Esophagus muscularis mucosa (tissue), 4 donors: ENCODE results near the gene GTF2H1. TPM values are rescaled to one million over a fixed set of nuclear protein-coding genes. Genes with fewer than 3 reads are reported as not detected.

ENCODE experiments used
- DNase-seq: peaks from one replicate; pipeline ENCODE4 v3.0.0-alpha.2; 2017; ENCODE audit errors: extremely low spot score
- H3K27ac ChIP-seq, 4 donors: fragments of 200-600 bp; sonication (generic); replicated peaks in 1 of 4; 1 replicate in 3 of 4; 2 replicates in 1 of 4; pipeline ENCODE4 v1.5.1; 2016 to 2019; ENCODE audit warnings: mild to moderate bottlenecking in 1 of 4
- H3K27me3 ChIP-seq, 4 donors: fragments of 200-600 bp; sonication (generic); one replicate each; pipeline versions ENCODE4 v1.5.1 to v1.6.0; 2016 to 2019
- H3K36me3 ChIP-seq, 4 donors: fragments of 200-600 bp; sonication (generic); one replicate each; pipeline ENCODE4 v1.5.1; 2016 to 2019
- H3K4me1 ChIP-seq, 4 donors: fragments of 200-600 bp; sonication (generic); one replicate each; pipeline ENCODE4 v1.5.1; 2016 to 2019
- H3K4me3 ChIP-seq, 4 donors: fragments of 200-600 bp; sonication (generic); 1 replicate in 2 of 4; 2 replicates in 2 of 4; pipeline ENCODE4 v1.5.1; 2016 to 2019; ENCODE audit warnings: mild to moderate bottlenecking in 4 of 4, moderate library complexity in 1 of 4
- H3K9me3 ChIP-seq, 4 donors: fragments of 200-600 bp; sonication (generic); 1 replicate in 3 of 4; 2 replicates in 1 of 4; pipeline ENCODE4 v1.5.1; 2016 to 2019
- EP300 ChIP-seq: sonication (generic); formaldehyde crosslinking; IDR thresholded peaks from one replicate; pipeline ENCODE4 v1.6.1; 2017; ENCODE audit warnings: antibody characterized with exemption
- POLR2A ChIP-seq: fragments of 450-650 bp; IDR thresholded peaks from one replicate; pipeline ENCODE4 v1.6.1; 2017; ENCODE audit warnings: antibody characterized with exemption, moderate library complexity, mild to moderate bottlenecking, low read depth
- POLR2AphosphoS5 ChIP-seq, 2 donors: sonication (generic); formaldehyde crosslinking; IDR thresholded peaks; one replicate each; pipeline ENCODE4 v1.6.1; 2017; ENCODE audit warnings: antibody characterized with exemption in 2 of 2
- WGBS: methylation state at CpG from one replicate; pipeline ENCODE4 v1.1.5; 2018; 5-methylcytosine and 5-hydroxymethylcytosine counted together
- intact Hi-C: fragments of 100-400 bp; cut with DNase I; formaldehyde crosslinking; loops from one replicate; pipeline ENCODE4 v1.15.1; 2023
- total RNA-seq, 4 donors: library from RNA; depleted of rRNA; stranded (reverse); fragments of >200 nt; gene quantifications; one replicate each; pipeline versions ENCODE4 v1.1.0 to v1.2.1, GENCODE V29; 2016
- TF ChIP-seq, protein P1 (sequence below), 3 experiments: fragments of 200-600 bp in 2 of 3; fragments of 450-650 bp in 1 of 3; sonication (generic) in 2 of 3; IDR thresholded peaks; one replicate each; pipeline ENCODE4 v1.5.1; 2017 to 2019; ENCODE audit warnings: antibody characterized with exemption in 3 of 3, mild to moderate bottlenecking in 2 of 3, moderate library complexity in 1 of 3

The GTF2H1 gene
- total RNA-seq, 4 donors from 2014 or later = 40.3 to 56.7 (median 48.3) TPM

DNA sequence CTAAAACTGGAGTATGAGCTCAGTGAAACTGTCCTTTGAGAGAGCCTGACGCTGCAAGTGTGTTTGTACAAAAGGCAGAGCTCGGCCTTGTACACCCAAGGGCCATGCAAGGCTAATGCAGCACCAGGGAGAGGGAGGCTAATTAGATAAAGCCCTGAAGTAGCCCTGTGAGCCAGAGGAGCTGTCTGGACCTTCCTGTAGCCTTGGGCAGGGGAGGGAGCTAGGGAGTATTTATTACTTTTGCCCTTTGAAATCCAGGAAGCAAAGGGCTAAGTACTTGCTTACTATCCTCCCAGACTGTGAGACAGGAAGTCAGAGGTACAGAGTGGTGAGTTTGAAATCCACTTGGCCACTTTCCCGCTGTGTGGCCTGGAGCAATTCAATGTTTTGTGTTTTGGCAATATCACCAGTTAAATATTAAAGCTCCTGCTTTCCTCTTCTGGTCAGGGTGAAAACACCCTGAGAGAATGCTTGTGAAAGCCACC lies 61.8 kb downstream of the GTF2H1 start:
- H3K36me3 ChIP-seq = no peaks in the 10 kb centered on the region
- H3K27ac ChIP-seq = peak overlapping the region; percentile 93 to 97 (median 96)
- intact Hi-C loops = loop anchor here (5.0 kb wide), 1 partner anchor 62 kb away; the partner anchor contains the start of genes GTF2H1 and HPS5
- WGBS = 13% methylated on average over 1 of the region's 3 CpGs
- no peak for DNase-seq
- peak in 1 of 2 donors; percentile 59 for TF ChIP-seq POLR2AphosphoS5 (IDR thresholded peaks at IDR 0.05)
- TF ChIP-seq, protein P1, sequence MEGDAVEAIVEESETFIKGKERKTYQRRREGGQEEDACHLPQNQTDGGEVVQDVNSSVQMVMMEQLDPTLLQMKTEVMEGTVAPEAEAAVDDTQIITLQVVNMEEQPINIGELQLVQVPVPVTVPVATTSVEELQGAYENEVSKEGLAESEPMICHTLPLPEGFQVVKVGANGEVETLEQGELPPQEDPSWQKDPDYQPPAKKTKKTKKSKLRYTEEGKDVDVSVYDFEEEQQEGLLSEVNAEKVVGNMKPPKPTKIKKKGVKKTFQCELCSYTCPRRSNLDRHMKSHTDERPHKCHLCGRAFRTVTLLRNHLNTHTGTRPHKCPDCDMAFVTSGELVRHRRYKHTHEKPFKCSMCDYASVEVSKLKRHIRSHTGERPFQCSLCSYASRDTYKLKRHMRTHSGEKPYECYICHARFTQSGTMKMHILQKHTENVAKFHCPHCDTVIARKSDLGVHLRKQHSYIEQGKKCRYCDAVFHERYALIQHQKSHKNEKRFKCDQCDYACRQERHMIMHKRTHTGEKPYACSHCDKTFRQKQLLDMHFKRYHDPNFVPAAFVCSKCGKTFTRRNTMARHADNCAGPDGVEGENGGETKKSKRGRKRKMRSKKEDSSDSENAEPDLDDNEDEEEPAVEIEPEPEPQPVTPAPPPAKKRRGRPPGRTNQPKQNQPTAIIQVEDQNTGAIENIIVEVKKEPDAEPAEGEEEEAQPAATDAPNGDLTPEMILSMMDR (IDR thresholded peaks at IDR 0.05) = no peak
- no peaks in the 10 kb centered on the region for H3K9me3 ChIP-seq
- no peaks in the 10 kb centered on the region for H3K27me3 ChIP-seq
- peaks cover 30 to 36% (median 32%) of the 10 kb centered on the region in 4 donors for H3K4me1 ChIP-seq
- peak overlapping the region in 3 of 4 donors; percentile 5 to 32 (median 8) for H3K4me3 ChIP-seq

DNA sequence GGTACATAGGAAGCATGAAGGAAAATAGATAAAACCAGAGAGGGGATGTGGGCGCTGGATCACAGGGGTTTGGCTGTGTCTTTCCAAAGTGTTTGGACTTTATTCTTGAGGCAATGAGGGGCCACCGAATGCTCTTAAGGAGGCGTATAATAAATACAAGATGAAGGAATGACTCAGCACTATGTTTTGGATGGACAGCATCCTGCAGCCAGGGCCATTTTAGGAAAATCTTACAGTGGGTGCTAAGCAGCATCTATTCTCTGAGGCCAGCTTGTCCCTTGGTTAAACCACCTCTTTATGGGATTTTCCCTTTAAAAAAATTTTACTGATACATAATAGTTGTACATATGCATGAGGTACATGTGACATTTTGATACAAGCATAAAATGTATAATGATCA lies 67.7 kb downstream of the GTF2H1 start:
- intact Hi-C loops = no loop called here
- H3K27me3 ChIP-seq = no peaks in the 10 kb centered on the region
- H3K4me3 ChIP-seq = no peak overlapping the region
- TF ChIP-seq POLR2AphosphoS5 (IDR thresholded peaks at IDR 0.05) (no peak), POLR2A (no peak)
- TF ChIP-seq, protein P1 (IDR thresholded peaks at IDR 0.05) = no peak
- 84% methylated on average over 3 of the region's 3 CpGs for WGBS
- H3K36me3 ChIP-seq = no peaks in the 10 kb centered on the region
- no peak for DNase-seq
- H3K9me3 ChIP-seq = no peaks in the 10 kb centered on the region
- H3K4me1 ChIP-seq = peaks cover 13 to 20% (median 16%) of the 10 kb centered on the region in 4 donors
- no peak overlapping the region for H3K27ac ChIP-seq

DNA sequence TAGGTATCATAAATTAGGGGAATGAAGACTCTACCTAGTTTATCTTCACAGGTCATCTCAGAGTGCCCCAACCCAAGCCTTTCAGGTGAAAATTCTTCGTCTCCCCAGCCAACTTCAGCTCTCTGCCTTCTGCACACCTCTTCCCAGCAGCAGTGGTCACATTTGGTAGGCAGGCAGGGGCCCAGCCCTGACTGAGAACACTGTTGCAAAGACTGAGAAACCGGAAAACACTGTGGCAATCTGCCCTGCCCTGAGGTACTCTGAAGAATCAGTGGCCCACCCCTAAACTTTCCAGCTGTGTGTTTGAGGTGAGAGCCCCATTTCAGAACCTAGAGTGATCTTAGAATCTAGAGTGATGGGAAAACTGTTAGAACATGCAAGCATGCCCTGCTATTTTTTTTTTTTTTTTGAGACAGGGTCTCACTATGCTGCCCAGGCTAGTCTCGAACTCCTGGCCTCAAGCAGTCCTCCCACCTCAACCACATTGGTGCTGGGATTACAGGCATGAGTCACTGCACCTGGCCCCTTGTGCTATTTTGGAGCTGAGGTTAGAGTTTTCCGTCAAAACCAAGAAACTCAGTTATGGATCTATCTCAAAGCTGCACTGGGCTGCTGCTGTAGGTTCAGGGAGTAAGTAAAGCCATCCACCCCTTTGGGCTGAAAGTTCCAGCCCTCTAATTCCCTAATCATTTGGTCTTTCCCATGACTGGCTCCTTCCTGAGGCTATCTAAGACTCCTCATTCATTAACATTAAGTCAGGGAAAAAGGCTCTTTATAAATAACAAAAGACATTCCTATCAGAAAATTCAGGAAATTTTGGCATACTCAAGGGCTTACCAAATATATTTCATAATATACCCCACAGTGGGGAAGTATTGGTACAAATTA lies 70.3 kb downstream of the GTF2H1 start:
- Histone ChIP-seq H3K36me3 (peaks cover 5 to 13% (median 9%) of the 10 kb centered on the region in 4 donors), H3K4me3 (no peak overlapping the region), H3K4me1 (peaks cover 15 to 29% (median 27%) of the 10 kb centered on the region in 4 donors), H3K27ac (peak overlapping the region; percentile 92 to 97 (median 96)), H3K27me3 (no peaks in the 10 kb centered on the region), H3K9me3 (no peaks in the 10 kb centered on the region)
- no peak for DNase-seq
- 80% methylated on average over 4 of the region's 4 CpGs for WGBS
- no peak for TF ChIP-seq POLR2A
- TF ChIP-seq, protein P1 (IDR thresholded peaks at IDR 0.05) = no peak
- TF ChIP-seq EP300 = no peak
- no peak for TF ChIP-seq POLR2AphosphoS5 (IDR thresholded peaks at IDR 0.05)
- intact Hi-C loops = no loop called here

DNA sequence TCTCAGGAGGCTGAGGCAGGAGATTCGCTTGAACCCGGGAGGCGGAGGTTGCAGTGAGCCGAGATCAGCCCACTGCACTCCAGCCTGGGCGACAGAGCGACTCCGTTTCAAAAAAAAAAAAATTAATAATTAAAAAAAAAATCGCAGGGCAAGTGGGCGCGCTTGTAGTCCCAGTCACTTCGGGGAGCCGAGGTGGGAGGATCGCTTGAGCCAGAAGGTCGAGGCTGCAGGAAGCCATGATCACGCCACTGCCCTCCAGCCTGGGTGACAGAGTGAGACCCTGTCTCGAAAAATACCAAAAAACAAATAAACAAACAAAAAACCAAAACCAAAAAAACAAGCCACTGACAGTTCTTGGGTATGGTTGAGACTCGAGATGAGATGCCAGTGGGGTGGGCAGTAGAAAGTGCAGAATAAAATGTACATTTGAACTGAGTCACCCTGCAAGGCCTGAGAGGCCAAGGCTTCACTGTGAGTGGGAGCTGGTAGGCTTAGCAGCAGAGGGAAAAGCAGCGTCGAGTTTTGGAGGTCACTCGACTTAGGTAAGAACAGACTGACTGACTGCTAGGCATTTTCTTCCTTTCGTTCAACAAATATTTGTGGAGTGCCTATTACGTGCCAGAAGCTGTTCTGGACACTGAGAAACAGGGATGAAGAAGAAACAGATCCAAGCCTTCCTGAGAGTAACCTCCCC lies 71.4 kb downstream of the GTF2H1 start:
- peak overlapping the region; percentile 92 to 97 (median 96) for H3K27ac ChIP-seq

More for the DNA sequence above, 71.4 kb downstream of the GTF2H1 start:
- intact Hi-C loops = loop anchor here (2.0 kb wide), 1 partner anchor 71 kb away; the partner anchor contains the start of genes GTF2H1 and HPS5
- Histone ChIP-seq H3K36me3 (peaks cover 13 to 22% (median 19%) of the 10 kb centered on the region in 4 donors), H3K27me3 (no peaks in the 10 kb centered on the region), H3K4me3 (peak overlapping the region; percentile 80 to 89 (median 86)), H3K4me1 (peaks cover 15 to 33% (median 28%) of the 10 kb centered on the region in 4 donors), H3K9me3 (no peaks in the 10 kb centered on the region)
- WGBS = 73% methylated on average over 22 of the region's 22 CpGs
- no peak for TF ChIP-seq POLR2A
- TF ChIP-seq, protein P1 (IDR thresholded peaks at IDR 0.05) = no peak
- TF ChIP-seq POLR2AphosphoS5 (IDR thresholded peaks at IDR 0.05) = no peak
- TF ChIP-seq EP300 = no peak
- DNase-seq = no peak
